GM21723 (cell line): Measurements from ENCODE around the gene KY.

Experiments
- ATAC-seq: cut with Tn5 transposase; IDR thresholded peaks from one replicate; pipeline ENCODE4 v1.9.1; 2021; ENCODE audit warnings: mild to moderate bottlenecking, moderate library complexity; ENCODE audit not compliant: unreplicated experiment

KY gene, protein sequence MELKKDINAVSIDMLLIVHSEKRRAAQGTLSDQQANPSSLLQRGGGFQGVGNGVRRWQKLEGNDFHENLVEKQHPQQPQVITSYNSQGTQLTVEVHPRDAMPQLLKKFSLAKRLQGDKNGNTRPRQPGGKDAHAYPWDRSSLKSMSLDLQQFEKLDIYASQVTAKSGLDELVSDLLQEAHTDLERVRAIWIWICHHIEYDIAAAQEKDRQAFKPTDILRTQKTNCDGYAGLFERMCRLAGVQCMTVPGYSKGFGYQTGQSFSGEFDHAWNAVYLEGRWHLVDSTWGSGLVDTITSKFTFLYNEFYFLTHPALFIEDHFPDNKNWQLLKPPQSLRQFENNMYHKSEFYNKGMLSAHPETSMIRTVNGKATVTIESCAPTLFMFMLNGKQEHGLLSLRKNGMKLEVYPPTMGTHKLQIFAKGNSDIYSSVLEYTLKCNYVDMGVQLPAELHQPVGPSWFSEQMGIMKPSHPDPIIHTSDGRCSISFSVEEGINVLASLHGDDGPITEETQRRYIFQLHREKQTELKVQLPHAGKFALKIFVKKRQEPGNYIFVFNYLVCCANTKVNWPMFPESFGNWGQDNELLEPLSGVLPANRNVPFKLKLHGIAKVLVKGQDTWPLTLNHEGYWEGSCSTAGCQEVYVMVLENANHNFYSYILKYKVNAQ

GRCh38 chr3:134650431-134651346, at the start of gene KY:
Gene KY (minus strand): TSS chr3:134651022. CDS start chr3:134650960, 62 bp downstream.
- no peak for ATAC-seq

GRCh38 chr3:134699721-134700120, 48.9 kb upstream of the KY start:
- no peak for ATAC-seq

DNA sequence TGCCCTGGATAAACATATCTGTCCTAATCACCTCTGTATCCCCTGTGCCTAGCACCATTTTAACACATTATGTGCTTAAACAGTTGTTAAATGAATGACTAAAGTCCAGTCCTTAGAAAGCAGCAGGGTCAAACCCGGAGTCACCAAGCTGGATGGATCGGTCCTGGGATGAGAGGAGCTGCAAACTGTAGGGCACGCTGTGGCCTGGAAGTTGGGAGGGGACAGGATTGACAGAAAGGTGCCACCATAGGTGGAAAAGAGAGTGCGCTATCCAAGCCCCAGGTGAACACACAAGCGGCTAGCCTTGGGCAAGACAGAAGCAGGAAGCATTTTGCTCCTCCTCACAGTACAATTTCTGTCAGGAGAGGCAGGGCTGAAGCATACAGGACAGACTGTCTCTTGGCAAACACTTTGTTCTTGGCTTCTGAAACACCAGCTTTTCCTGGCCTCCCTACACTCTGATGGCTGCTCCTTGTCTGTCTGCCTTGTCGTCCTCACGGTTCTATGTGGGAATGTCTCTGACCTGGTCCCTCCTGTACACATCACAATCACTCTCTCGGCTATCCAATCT, 48.4 kb upstream of the KY start:
- ATAC-seq: no peak

DNA sequence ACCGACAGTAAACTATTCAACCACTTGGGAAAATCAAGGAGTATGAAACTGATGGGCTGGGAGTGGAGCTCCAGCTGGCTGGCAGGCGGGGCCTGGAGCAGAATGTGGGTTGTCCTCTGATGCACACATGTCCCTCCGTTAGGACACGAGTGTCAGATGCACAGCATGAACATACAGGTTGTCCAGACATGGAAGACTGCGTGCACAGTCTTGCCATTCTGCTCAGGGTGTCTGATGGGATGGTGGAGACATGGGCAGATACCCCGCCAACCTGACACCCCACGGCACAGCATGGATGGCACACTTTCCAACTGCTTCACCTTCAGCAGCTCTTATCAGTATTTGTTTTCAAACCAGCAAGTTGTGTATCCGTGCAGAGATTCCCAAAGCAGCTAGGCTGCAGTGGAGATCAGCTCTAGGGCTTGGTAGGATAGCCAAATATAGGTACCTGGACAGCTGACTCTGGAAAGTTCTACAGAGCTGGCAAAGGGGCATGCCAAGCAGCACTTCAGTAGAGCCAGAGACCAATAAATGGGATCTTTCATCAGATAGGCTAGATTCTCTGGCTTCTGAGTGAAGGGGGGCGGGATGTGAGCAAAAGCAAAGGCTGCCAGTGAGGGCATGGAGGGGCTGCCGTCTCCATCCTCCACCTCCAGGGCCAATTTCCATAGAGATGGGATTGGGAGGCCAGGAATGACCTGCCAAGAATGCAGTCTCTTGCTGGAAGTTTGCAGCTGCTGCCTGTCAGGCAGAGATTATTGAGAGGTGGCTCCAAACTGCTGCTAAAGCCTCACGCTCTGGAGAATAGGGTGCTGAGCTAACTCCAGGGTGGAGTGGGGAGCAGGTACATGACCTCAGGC, 47.2 kb upstream of the KY start:
- ATAC-seq: no peak

DNA sequence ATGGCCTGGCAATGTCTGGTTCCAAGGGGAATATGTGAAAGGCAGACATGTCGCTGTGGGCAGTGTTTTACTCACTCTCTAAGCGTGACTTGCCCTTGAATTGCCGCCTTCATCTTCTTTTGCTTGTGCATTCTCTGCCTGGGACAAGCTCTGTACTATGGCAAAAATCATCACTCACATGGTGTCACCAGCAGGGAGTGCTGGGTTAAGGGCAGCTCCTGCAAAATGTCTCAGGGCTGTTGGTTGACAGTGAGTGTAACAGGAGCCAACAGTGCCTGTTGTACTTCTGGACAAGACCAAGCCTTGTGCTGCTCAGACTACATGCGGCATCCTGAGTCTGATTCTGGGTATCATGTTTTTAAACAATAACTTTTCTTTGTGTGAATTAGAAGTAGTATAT, 45.3 kb upstream of the KY start:
- no peak for ATAC-seq

DNA sequence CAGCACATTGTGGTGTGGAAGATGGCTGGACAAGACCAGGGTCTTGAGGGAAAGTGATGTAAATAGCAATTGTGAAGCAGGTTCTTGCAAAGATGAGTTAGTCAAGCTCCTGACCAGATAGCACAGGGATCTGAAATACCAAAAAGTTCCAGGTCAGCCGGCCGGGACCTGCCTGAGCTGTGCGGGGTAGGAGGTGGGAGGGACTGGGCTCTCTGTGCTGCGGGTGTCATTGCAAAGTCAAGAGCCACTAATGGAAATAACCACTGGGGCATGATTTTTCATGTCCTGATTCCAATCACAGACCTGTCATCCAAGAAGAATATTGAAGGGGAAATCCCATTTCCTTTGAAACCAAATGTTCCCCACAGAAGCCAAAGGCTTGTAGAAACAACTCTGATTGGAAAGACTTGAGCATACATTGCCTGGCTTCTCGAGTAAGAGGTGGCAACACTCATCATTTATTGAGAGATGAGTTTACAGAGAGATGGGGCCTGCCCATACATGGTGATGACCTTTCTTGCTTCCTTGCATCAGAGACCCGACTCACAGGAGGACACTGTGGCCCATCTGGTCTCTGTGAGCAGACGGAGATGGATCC, 44.2 kb upstream of the KY start:
- ATAC-seq: no peak

DNA sequence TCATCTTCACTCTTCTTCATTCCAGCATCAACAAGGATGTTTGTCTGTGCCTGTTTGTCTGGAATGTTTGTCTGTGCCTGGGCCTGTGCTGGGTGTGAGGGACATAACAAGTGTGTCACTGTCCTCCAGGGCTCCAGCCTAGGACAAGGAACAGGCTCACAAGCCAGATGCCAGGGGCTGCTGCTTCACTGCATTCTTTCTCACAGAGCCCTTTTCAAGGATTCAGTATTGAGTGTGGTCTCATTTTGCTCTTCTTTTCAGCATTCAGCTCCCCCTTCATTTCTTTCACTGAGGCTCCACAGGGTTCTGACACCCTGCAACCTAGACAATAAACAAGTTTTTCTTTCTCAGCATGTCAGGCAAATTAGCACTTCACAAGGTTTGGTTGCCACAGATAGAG, 43.6 kb upstream of the KY start:
- ATAC-seq: no peak

- no peak for ATAC-seq
Measured at GRCh38 chr3:134693804-134694203, 43.0 kb upstream of the KY start.

GRCh38 chr3:134693226-134693625, 42.4 kb upstream of the KY start:
- no peak for ATAC-seq

- no peak for ATAC-seq
Measured at GRCh38 chr3:134690226-134690625, 39.4 kb upstream of the KY start.

GRCh38 chr3:134687642-134688041, 36.8 kb upstream of the KY start:
- no peak for ATAC-seq

DNA sequence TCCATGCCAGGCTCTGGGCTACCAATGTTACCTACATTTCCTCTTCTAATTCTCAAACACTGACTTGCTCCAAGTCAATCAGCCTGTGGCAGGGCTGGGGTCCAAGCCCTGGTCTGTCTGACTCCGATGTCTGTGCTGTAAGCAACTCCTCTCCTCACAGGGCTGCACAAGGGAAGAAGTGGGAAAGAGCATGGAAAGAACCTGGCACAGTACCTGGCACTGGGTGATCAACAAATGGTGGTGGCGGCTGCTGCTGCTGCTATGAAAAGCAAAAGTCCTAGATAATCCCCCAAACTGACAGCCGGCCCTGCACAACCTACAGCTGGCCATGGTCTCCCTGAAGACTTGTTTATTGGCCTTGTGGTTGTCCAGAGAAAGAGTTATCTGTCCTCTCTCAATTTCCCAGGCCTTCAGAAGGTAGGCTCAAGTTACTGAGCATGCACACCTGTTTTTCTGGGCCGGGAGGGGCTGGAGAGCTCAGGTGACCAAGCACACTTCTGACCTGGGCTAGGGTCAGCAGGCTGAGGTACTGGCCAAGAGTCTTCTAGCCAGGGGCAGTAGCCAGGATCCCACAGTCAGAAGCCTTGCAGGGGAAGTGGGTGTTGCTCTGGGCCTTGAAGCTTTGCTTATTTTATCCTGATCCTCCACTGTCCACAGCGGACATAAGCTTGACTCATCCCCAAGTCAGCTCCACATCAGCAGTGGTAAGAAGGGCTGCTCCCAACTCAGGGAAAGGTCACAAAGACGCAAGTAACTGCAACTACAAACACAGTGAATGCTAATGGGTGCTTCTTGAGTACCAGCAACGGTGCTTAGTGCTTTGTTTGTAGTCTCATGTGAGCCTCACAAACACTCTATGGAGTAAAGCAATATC, 35.3 kb upstream of the KY start:
- no peak for ATAC-seq

DNA sequence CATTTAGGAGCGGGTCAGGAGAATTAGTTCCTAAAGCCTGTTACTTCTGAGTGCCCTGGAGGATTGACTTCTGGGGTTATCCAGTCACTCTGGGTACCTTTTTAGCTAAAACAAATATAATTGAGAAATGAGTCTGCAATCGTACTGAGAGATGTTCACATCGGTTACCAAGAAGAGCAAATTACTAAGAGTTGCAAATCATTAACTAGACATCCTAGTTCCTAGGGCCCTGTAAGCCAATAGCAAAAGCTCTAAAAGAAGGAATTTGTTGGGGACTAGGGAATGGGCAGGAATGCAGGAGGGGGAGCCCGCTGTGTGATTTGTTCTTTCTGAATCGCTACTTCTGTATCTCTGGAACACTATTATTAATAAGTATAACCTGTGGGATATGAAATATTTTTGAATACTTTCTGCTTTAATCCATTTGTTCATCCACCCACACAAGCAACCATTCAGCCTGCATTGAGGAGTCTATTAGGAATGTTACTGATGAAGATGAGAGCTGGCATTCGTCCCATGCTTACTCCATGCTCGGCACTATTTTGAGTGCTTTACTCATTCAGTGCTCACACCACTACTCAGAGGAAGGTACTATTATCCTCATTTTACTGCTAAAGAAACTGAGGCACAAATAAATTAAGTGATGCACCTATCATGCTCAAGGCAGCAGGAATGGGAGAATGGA, 31.5 kb upstream of the KY start:
- ATAC-seq: no peak

GRCh38 chr3:134681522-134681900, 30.7 kb upstream of the KY start:
- ATAC-seq: no peak

DNA sequence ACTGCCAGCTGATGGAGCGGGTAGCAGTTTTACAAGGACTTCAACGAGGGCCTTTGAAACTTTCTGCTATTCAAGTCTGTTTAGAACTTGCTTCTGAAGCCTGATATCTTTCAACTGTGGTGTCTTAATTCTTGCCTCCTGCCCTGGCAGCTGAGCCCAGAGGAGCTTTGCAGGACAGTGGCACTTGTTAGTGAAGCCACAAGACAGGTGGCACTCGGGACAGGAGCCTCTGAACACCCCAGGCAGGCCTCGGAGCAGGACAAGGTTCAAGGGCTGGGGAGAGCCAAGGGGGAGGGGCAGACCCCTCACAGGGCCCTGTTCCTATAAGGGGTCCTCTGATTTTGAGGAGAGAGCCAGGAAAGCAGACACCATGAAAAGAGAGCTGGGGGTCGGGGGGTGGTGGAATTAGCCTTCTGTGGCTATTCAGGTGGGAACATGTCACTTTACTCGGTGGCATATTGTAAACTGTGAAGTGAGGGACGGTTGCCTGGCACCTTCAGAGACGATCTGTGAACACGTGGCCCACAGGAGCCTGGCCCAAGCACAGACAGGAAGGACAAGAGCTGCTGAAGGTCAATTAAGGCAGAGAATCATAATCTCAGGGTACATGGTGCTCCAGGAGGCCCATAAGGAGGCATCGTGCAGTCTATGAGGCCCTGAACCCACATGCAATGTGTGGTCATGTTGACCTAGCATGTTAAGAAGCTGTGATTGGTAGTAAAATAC, 30.1 kb upstream of the KY start:
- no peak for ATAC-seq

GRCh38 chr3:134677987-134678308, 27.1 kb upstream of the KY start:
- no peak for ATAC-seq

GRCh38 chr3:134677196-134677986, 26.6 kb upstream of the KY start:
- ATAC-seq: no peak
